ENCODE results near the gene LCN9. TPM values are rescaled to one million over a fixed set of nuclear protein-coding genes. Genes with fewer than 3 reads are reported as not detected.

Gene LCN9
- total RNA-seq, 1 donor from 2014 or later = not detected

- Histone ChIP-seq H3K4me3 (no peak overlapping the region), H3K36me3 (no peaks in the 10 kb centered on the region), H3K27me3 (no peaks in the 10 kb centered on the region), H3K9me3 (no peaks in the 10 kb centered on the region), H3K27ac (no peak overlapping the region), H3K4me1 (no peaks in the 10 kb centered on the region)
- intact Hi-C loops (cut with DNase I) = no loop called here
- TF ChIP-seq POLR2A (IDR thresholded peaks at IDR 0.05) (no peak), POLR2AphosphoS5 (IDR thresholded peaks at IDR 0.05; ENCODE audit: insufficient read depth in 1 of 2, low read depth in 1 of 2) (no peak), CTCF (IDR thresholded peaks at IDR 0.05) (no peak)
- DNase-seq (ENCODE audit: extremely low spot score in 2 of 2) = no peak
Measured at GRCh38 chr9:135664266-135664665, 1.2 kb downstream of the LCN9 start.

DNA sequence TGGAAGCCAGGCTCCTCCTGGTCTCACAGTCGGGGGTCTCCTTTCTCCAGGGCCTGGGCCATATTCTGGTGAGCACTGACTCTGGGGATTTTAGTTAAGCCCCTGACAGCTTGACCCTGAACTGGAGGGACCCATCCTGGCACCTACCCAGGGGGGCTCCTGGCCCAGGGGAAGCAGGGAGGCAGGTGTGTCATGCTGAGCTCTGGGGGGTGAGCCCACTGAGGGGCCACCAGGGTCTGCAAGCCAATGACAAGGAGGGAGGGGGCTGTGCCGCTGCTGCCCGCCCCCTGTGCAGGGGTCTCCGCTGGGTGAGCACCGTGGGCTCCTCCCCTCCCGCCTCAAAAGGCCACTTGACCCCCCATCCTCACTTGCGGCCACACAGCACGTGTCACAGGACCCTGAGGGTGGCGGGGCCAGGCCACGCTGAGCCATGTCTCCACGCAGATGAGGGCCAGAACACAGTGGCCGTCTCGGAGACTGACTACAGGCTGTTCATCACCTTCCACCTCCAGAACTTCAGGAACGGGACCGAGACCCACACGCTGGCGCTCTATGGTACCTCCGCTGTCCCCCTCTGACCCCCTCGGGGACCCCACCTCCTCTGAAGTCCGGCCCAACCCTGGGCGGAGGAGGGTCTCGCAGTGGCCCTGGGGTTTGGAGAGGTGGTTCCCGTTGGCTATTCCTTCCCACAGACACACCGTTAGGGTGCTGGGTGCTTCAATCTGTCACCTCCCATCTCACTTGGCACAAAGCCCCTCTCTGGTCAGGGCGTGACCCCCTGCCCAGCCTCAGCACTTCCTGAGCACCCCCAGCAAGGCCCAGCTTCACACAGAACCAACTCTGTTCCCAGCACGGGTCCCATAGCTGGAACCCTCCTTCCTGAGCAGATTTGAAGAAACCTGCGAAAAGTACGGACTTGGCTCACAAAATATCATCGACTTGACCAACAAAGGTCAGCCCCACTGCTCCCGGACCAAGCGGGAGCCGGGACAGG is 2.0 kb downstream of the LCN9 start:
- no peak for DNase-seq (ENCODE audit: extremely low spot score in 2 of 2)
- Histone ChIP-seq H3K27ac (no peak overlapping the region), H3K27me3 (no peaks in the 10 kb centered on the region)

DNA sequence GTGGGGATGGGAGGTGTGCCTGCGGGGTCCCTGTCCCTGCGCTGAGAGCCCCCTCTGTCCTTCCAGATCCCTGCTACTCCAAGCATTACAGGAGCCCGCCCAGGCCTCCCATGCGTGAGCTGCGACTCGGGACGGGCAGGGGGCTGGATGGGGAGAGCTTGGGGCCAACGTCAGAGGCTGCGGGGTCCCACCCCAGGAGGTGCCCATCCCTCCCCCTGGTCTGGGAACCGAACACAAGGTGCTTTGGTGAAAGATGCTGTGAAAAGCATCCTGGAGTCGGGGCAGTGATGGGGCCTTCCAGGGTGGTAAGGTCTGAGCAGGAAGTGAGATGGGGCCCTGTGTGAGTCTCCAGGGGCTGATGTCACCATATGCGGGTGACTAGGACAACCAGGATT is 2.7 kb downstream of the LCN9 start:
- no peaks in the 10 kb centered on the region for H3K4me1 ChIP-seq
- no peak for DNase-seq (ENCODE audit: extremely low spot score in 2 of 2)
- intact Hi-C loops (cut with DNase I) = no loop called here
- no peak overlapping the region for H3K4me3 ChIP-seq
- H3K36me3 ChIP-seq = no peaks in the 10 kb centered on the region
- H3K27me3 ChIP-seq = no peaks in the 10 kb centered on the region
- TF ChIP-seq POLR2A (IDR thresholded peaks at IDR 0.05) = no peak
- no peak for TF ChIP-seq CTCF (IDR thresholded peaks at IDR 0.05)
- TF ChIP-seq POLR2AphosphoS5 (IDR thresholded peaks at IDR 0.05; ENCODE audit: insufficient read depth in 1 of 2, low read depth in 1 of 2) = no peak
- H3K9me3 ChIP-seq = no peaks in the 10 kb centered on the region
- H3K27ac ChIP-seq = no peak overlapping the region

More for the DNA sequence above, 2.0 kb downstream of the LCN9 start:
- TF ChIP-seq POLR2AphosphoS5 (IDR thresholded peaks at IDR 0.05; ENCODE audit: insufficient read depth in 1 of 2, low read depth in 1 of 2) = no peak
- TF ChIP-seq CTCF (IDR thresholded peaks at IDR 0.05) = no peak
- TF ChIP-seq POLR2A (IDR thresholded peaks at IDR 0.05) = no peak
- H3K36me3 ChIP-seq = no peaks in the 10 kb centered on the region
- H3K4me1 ChIP-seq = no peaks in the 10 kb centered on the region
- no peak overlapping the region for H3K4me3 ChIP-seq
- H3K9me3 ChIP-seq = no peaks in the 10 kb centered on the region
- intact Hi-C loops (cut with DNase I) = no loop called here

GRCh38 chr9:135666534-135667462 is 3.7 kb downstream of the LCN9 start:
- Histone ChIP-seq H3K27ac (no peak overlapping the region), H3K27me3 (no peaks in the 10 kb centered on the region), H3K36me3 (no peaks in the 10 kb centered on the region), H3K9me3 (no peaks in the 10 kb centered on the region), H3K4me1 (no peaks in the 10 kb centered on the region), H3K4me3 (no peak overlapping the region)
- TF ChIP-seq POLR2A (IDR thresholded peaks at IDR 0.05) (no peak), CTCF (IDR thresholded peaks at IDR 0.05) (no peak), POLR2AphosphoS5 (IDR thresholded peaks at IDR 0.05; ENCODE audit: insufficient read depth in 1 of 2, low read depth in 1 of 2) (no peak)
- intact Hi-C loops (cut with DNase I) = no loop called here
- no peak for DNase-seq (ENCODE audit: extremely low spot score in 2 of 2)

All from vagina (tissue), 2 donors.